GM21515 (cell line): ENCODE data around the gene DUSP1.
"Not testable (repeated sequence)": the region's sequence is repeated elsewhere in the genome, so short reads cannot be mapped to it uniquely, and the experiment has no call there.

ENCODE experiments used
- ATAC-seq: cut with Tn5 transposase; IDR thresholded peaks from one replicate; pipeline ENCODE4 v1.9.1; 2021; ENCODE audit not compliant: unreplicated experiment

Gene DUSP1, protein sequence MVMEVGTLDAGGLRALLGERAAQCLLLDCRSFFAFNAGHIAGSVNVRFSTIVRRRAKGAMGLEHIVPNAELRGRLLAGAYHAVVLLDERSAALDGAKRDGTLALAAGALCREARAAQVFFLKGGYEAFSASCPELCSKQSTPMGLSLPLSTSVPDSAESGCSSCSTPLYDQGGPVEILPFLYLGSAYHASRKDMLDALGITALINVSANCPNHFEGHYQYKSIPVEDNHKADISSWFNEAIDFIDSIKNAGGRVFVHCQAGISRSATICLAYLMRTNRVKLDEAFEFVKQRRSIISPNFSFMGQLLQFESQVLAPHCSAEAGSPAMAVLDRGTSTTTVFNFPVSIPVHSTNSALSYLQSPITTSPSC

DNA sequence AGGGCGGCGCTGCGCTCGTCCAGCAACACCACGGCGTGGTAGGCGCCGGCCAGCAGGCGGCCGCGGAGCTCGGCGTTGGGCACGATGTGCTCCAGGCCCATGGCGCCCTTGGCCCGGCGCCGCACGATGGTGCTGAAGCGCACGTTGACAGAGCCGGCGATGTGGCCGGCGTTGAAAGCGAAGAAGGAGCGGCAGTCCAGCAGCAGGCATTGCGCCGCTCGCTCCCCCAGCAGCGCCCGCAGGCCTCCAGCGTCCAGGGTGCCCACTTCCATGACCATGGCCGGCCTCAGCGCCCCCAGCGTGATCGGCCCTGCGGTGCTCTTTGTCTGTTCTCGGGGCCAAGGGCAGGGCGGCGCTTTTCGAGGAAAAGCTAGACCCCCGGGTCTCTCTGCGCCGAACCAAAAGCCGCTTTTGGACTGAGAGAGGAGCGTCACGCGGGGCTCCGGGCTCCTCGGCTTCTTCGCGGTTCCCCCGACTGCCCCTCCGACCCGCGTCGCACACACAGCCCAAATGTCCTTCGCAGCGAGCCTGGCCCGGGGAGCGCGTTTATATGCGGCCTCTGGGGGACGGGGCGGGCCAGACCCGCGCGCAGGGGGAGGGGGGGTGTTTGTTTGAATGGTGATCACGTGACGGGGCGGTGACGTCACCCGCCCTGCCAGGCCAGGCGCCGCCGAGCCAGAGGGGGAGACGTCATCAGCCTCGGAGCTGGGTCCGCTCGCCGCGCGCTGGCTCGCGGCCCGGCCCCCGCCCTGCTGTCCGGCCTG, at the start of gene DUSP1:
Gene DUSP1 (minus strand): TSS at position 521 of the 764 bp plus-strand sequence. CDS start 243 bp downstream, at position 278.
- ATAC-seq = peak; percentile 49

- ATAC-seq = no peak
Measured at GRCh38 chr5:172820046-172820767, 49.2 kb upstream of the DUSP1 start.

- ATAC-seq = no peak
Measured at GRCh38 chr5:172819569-172819968, 48.6 kb upstream of the DUSP1 start.

- ATAC-seq = no peak
Measured at GRCh38 chr5:172818081-172818480, 47.1 kb upstream of the DUSP1 start.

DNA sequence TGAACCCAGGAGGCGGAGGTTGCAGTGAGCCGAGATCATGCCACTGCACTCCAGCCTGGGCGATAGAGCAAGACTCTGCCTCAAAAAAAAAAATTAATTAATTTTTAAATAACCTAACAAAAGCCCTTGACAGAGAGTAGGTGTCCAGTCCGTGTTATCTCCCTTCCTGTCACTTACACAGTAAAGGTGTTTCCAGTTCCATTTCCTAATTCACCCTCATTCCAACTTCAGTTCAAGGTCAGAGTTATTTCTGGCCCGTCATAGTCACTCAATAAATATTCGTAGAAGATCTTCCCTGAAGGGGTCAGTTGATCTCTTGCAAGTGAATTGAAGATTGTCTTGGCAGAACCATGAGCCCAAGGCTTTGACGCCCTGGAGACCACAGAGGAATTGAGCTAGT, 46.7 kb upstream of the DUSP1 start:
- ATAC-seq = no peak

DNA sequence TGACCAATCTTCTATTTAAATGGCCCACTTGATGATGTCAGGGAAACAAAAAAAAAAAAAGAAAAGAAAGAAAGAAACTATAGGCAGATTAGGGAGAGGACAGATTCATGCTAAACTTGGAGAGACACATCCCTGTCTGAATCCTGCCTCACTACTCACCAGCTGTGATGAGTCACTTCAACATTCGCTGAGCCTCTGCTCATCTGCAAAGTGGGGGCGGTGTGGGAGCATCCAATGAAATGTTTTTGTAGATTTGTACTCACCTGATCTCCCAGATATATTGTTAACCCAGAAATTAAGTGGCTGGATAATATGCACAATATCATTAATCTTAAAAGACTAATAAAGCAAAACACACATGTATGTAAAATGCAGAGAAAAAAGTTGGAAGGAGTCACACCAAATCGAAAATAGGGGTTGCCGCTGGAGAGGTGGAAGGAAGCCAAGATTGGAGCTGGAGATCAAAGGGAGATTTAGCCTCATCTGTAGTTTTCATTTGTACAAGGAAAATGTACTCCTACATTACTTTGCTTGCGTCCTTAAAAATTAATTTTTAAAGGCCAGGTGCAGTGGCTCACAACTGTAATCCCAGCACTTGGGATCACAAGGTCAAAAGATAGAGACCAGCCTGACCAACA, 46.0 kb upstream of the DUSP1 start:
- no peak for ATAC-seq

DNA sequence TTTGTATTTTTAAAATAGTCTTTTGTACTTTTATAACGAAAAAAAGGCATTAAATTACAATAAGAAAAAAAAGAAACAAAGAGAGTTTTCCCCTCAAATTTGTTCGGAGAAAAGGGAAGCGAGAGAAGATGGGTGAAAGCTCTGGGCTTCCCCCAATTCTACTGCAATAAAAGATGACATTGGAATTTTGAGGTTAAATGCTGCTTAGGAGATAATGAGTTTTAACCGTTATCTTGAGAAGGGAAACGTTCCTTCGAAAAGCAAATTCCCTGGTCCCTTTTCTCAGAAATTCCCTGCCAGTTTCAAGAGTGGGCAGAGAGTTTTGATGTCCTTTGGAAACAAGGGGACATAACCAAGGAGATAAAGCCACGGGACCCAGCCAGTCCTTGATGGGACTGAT, 44.6 kb upstream of the DUSP1 start:
- ATAC-seq = no peak

DNA sequence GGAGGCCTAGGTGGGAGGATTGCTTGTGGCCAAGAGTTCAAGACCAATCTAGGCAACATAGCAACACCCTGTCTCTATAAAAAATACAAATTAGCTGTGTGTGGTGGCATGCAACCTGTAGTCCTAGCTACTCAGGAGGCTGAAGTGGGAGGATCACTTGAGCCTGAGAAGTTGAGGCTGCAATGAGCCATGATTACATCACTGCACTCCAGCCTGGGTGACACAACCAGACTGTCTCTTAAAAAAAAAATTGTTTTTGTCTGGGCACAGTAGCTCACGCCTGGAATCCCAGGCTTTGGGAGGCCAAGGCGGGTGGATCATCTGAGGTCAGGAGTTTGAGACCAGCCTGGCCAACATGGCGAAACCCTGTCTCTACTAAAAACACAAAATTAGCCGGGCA, 40.0 kb upstream of the DUSP1 start:
- ATAC-seq = not testable (repeated sequence)

- no peak for ATAC-seq
Measured at GRCh38 chr5:172809774-172810173, 38.8 kb upstream of the DUSP1 start.

DNA sequence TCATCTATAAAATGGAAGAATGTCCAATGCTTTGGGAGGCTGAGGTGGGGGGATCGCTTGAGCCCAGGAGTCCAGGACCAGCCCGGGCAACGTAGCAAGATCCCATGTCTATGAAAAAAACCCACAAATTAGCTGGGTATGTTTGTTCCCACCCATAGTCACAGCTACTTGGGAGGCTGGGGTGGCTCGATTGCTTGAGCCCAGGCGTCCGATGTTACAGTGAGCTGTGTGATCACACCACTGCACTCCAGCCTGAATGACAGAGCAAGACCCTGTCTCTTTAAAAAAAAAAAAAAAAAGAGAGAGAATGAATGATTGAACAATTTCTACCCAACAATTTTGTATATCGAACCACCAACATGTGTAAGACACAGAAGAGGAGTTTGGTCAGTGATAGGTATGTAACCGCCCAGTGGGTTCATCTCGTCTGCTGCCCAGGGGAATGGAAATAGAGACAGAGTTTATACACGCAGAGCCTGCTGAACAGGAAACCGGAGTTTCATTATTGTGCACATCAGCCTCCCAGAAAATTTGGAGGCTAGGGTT, 36.8 kb upstream of the DUSP1 start:
- ATAC-seq = no peak

DNA sequence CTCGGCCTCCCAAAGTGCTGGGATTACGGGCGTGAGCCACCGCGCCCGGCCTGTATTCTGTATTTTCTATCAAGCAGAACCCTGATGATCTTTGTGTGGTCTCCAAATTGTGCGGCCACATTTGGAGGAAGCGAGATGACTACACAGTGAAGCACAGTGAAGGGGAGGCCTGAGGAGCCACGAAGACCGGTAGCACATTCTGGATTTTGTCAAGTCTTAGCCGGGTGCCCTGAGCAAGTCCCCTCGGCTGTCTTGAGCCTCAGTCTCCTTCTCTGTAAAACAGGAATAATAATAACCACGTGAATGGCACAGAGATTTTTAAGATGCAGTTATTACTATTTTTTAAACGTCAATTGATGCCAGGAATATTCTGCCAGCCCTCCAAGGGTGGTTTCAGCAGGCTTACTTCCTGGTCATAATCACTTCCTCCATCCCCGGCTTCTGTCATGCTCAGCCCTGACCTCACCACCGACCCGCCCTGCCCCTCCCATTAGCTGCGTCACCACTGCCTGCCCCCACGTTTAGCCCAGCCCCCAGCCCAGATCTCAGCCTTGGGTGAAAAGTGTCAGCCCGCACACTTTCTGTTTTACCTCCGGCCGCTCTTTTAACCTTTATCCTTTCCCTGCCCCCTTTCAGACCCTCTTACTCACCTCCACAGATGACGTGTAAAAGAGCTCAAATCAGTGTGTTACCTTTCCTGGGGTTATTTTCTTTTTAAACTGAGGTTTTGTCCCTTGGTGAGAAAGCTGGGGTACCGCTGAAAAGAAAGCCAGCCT, 36.1 kb upstream of the DUSP1 start:
- peak; percentile 93 for ATAC-seq

- no peak for ATAC-seq
Measured at GRCh38 chr5:172805736-172806255, 34.8 kb upstream of the DUSP1 start.

- no peak for ATAC-seq
Measured at GRCh38 chr5:172805018-172805683, 34.2 kb upstream of the DUSP1 start.

- no peak for ATAC-seq
Measured at GRCh38 chr5:172802567-172803176, 31.7 kb upstream of the DUSP1 start.

GRCh38 chr5:172802112-172802511, 31.1 kb upstream of the DUSP1 start:
- ATAC-seq = no peak

DNA sequence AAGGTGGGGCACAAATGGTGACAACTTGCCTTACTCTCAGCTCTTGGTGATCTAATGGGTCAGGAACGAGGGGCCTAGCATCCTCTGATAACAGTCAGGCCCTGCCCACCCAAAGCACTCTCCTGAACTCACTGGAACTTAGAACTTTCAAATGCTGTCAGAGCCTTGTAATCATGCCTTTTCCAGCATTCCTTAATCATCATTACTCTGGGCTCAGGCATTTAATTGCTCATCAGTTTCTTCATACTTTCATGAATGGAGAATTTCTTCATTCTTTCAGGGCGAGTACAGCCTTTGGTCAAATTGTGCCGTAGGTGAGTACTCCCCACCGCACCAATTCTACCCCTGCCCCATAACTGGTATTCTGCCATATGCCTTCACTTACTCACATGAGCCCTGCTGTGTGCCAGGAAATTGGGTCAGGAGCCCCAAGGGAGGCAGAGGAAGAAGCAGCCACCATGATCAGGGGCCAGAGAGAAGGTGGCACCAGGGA, 30.2 kb upstream of the DUSP1 start:
- no peak for ATAC-seq

DNA sequence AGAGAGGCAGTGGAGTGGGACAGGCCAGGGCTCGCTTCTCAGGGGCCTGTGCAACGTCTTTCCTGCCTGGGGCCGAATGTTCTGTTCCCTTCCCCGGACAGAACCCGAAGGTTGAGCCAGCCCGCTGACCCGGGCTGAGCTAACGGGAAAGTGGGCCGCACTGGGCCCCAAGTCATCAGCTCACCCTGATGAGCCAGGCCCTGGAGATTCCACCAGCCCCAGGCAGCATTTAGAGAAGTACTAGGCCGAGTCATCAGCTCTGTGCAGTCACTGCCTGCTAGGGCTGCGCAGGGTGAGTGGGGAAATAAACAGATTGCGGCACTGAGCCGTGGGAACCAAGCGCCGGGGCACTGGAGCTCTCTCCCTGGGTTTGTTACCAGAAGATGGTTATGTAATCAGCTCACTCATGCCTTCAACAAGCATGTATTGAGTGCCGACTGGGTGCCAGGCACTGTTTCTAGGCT, 29.1 kb upstream of the DUSP1 start:
- ATAC-seq = no peak

DNA sequence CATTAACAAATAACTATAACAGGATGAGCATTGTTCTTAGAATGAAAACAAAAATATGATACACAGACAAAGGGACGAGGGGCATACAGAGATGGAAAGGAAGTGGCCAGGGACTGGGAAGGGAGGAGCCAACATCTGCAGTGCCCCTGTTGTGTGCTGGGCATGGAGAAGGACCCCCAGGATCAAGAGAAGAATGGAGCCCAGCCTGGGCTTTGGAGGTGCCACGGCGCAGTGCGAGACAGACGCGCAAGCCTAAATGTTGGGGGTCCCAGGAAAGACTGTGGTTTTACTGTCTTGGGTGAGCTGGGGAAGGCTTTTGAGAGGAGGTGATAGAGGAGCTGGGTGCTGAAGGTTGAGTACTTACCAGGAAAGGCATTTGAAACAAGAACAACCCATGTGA, 28.4 kb upstream of the DUSP1 start:
- ATAC-seq = no peak
